T-cell (primary cell): Measurements from ENCODE around the gene WIPI1. TPM values are rescaled to one million over a fixed set of nuclear protein-coding genes. Genes with fewer than 3 reads are reported as not detected.

Experiments used
- ATAC-seq, 4 experiments: fragments of 200-7000 bp in 3 of 4; fragments of 150-1000 bp in 1 of 4; cut with Tn5 transposase; replicated peaks in 1 of 4; 1 replicate in 3 of 4; 2 replicates in 1 of 4; pipeline ENCODE4 v1.10.0; 2021; ENCODE audit warnings: moderate library complexity in 3 of 4, mild to moderate bottlenecking in 2 of 4, moderate number of reproducible peaks in 1 of 4
- CTCF ChIA-PET, 2 donors: fragments of 300-600 bp; sonication (Branson Sonifier 250); formaldehyde crosslinking; loops; one replicate each; lab custom pipeline; 2022; ENCODE audit warnings: antibody characterized with exemption in 2 of 2; lab: Charles Lee
- POLR2A ChIA-PET, 2 donors: fragments of 300-600 bp; sonication (Branson Sonifier 250); formaldehyde crosslinking; loops; one replicate each; lab custom pipeline; 2022; ENCODE audit warnings: antibody characterized with exemption in 2 of 2; lab: Charles Lee
- DNase-seq, 35 experiments: peaks; one replicate each; pipeline versions ENCODE4 v3.0.0 to v3.0.0-alpha.2; 2013 to 2023
- H3K27ac ChIP-seq: one replicate; pipeline ENCODE4 v1.5.1; 2013; ENCODE audit warnings: low read length
- H3K27me3 ChIP-seq, 2 experiments: replicated peaks in 1 of 2; 1 replicate in 1 of 2; 2 replicates in 1 of 2; pipeline versions ENCODE4 v1.6.1 to v1.7.0; 2013; ENCODE audit warnings: low read length in 1 of 2, mixed read lengths in 1 of 2; ENCODE audit not compliant: control insufficient read depth in 2 of 2, insufficient read depth in 2 of 2; ENCODE audit errors: extremely low read depth in 1 of 2
- H3K36me3 ChIP-seq, 2 donors: 1 replicate in 1 of 2; 2 replicates in 1 of 2; pipeline versions ENCODE4 v1.6.1 to v1.7.0; 2013; ENCODE audit warnings: low read length in 1 of 2; ENCODE audit not compliant: control insufficient read depth in 2 of 2, insufficient read depth in 1 of 2; ENCODE audit errors: extremely low read depth in 1 of 2
- H3K4me1 ChIP-seq, 2 experiments: 1 replicate in 1 of 2; 2 replicates in 1 of 2; pipeline versions ENCODE4 v1.6.1 to v1.7.0; 2013; ENCODE audit warnings: low read length in 2 of 2, mixed read lengths in 1 of 2; ENCODE audit not compliant: insufficient read depth in 2 of 2, control insufficient read depth in 1 of 2; ENCODE audit errors: extremely low read depth in 1 of 2
- H3K4me3 ChIP-seq, 2 donors: 1 replicate in 1 of 2; 2 replicates in 1 of 2; pipeline versions ENCODE4 v1.5.1 to v1.7.0; 2013; ENCODE audit warnings: mild to moderate bottlenecking in 2 of 2, low read length in 1 of 2, moderate library complexity in 1 of 2; ENCODE audit not compliant: control insufficient read depth in 1 of 2; ENCODE audit errors: extremely low read depth in 1 of 2
- H3K9me3 ChIP-seq: 2 replicates; pipeline ENCODE4 v1.7.0; 2013
- H3K27ac Mint-ChIP-seq, 2 donors: one replicate each; pipeline ENCODE4 v1.8.0; 2020 to 2021; ENCODE audit warnings: mild to moderate bottlenecking in 2 of 2, mixed read lengths in 2 of 2
- H3K27me3 Mint-ChIP-seq, 2 donors: one replicate each; pipeline ENCODE4 v1.8.0; 2021 to 2022; ENCODE audit warnings: mixed read lengths in 2 of 2
- H3K36me3 Mint-ChIP-seq: one replicate; pipeline ENCODE4 v1.8.0; 2021; ENCODE audit warnings: mixed read lengths
- H3K4me1 Mint-ChIP-seq, 3 donors: one replicate each; pipeline ENCODE4 v1.8.0; 2020 to 2022; ENCODE audit warnings: mixed read lengths in 3 of 3, mild to moderate bottlenecking in 1 of 3
- H3K4me3 Mint-ChIP-seq, 3 donors: one replicate each; pipeline ENCODE4 v1.8.0; 2020 to 2022; ENCODE audit warnings: mild to moderate bottlenecking in 3 of 3, mixed read lengths in 3 of 3, moderate library complexity in 3 of 3
- H3K9me3 Mint-ChIP-seq, 3 donors: one replicate each; pipeline ENCODE4 v1.8.0; 2020 to 2022; ENCODE audit warnings: mixed read lengths in 3 of 3
- WGBS: methylation state at CpG from one replicate; pipeline ENCODE4 v1.1.5; 2013; ENCODE audit warnings: missing lambda C conversion rate; ENCODE audit not compliant: insufficient coverage; 5-methylcytosine and 5-hydroxymethylcytosine counted together
- total RNA-seq, 35 experiments: library from RNA in 6 of 35; stranded (reverse) in 6 of 35; fragments of 120-200 nt in 1 of 35; gene quantifications; one replicate each; pipeline versions ENCODE4 v1.2.1 to v1.2.4 and lab custom pipeline; 2013 to 2026

Gene WIPI1
- total RNA-seq, 5 donors from 2014 or later (not counting 1 experiment from before 2014, with no cell fraction given): 5.4 to 11.8 (median 9.7) TPM

GRCh38 chr17:68428498-68429172 is 28.7 kb downstream of the WIPI1 start:
- Histone ChIP-seq H3K27me3 (no peaks in the 10 kb centered on the region), H3K27ac (no peak overlapping the region), H3K9me3 (no peaks in the 10 kb centered on the region), H3K36me3 (peaks cover 4 to 48% of the 10 kb centered on the region in 2 donors), H3K4me1 (peaks cover 0 to 10% of the 10 kb centered on the region in 2 experiments), H3K4me3 (no peak overlapping the region)
- ChIA-PET CTCF (no interaction called here), POLR2A (no interaction called here)
- no peaks in the 10 kb centered on the region for H3K9me3 Mint-ChIP-seq
- no peak overlapping the region for H3K27ac Mint-ChIP-seq
- H3K4me1 Mint-ChIP-seq: peaks cover 7 to 13% (median 8%) of the 10 kb centered on the region in 3 donors
- no peaks in the 10 kb centered on the region for H3K27me3 Mint-ChIP-seq
- ATAC-seq (no peak), DNase-seq (no peak)
- peaks cover 26% of the 10 kb centered on the region for H3K36me3 Mint-ChIP-seq
- H3K4me3 Mint-ChIP-seq: no peak overlapping the region
- 97% methylated on average over 13 of the region's 14 CpGs for WGBS

- H3K4me1 Mint-ChIP-seq: peaks cover 7 to 13% (median 10%) of the 10 kb centered on the region in 3 donors
- ChIA-PET POLR2A (interaction anchor here in 1 of 2 donors (0.7 kb wide), 1 partner anchor 247 kb away, joined by 5 read pairs; no protein-coding TSS in a partner anchor), CTCF (interaction anchor here in 1 of 2 donors (0.7 kb wide), 2 partner anchors 248 to 290 kb away, joined by 3 to 4 read pairs; no protein-coding TSS in a partner anchor)
- H3K36me3 ChIP-seq: peaks cover 4 to 46% of the 10 kb centered on the region in 2 donors
- H3K27ac Mint-ChIP-seq: no peak overlapping the region
- no peaks in the 10 kb centered on the region for H3K9me3 ChIP-seq
- H3K9me3 Mint-ChIP-seq: no peaks in the 10 kb centered on the region
- H3K27me3 Mint-ChIP-seq: no peaks in the 10 kb centered on the region
- no peak overlapping the region for H3K4me3 ChIP-seq
- no peak overlapping the region for H3K27ac ChIP-seq
- 93% methylated on average over 7 of the region's 7 CpGs for WGBS
- no peak for DNase-seq
- H3K27me3 ChIP-seq: no peaks in the 10 kb centered on the region
- H3K4me3 Mint-ChIP-seq: no peak overlapping the region
- H3K4me1 ChIP-seq: peaks cover 0 to 10% of the 10 kb centered on the region in 2 experiments
- H3K36me3 Mint-ChIP-seq: peaks cover 28% of the 10 kb centered on the region
- ATAC-seq: no peak
Observed at GRCh38 chr17:68427575-68427974, 29.7 kb downstream of the WIPI1 start.

- ChIA-PET CTCF (interaction anchor here in 1 of 2 donors (0.6 kb wide), 1 partner anchor 161 kb away, joined by 3 read pairs; no protein-coding TSS in a partner anchor), POLR2A (no interaction called here)
- Mint-ChIP-seq H3K9me3 (no peaks in the 10 kb centered on the region), H3K4me3 (no peak overlapping the region), H3K4me1 (peaks cover 0 to 2% (median under 1%) of the 10 kb centered on the region in 3 donors), H3K36me3 (peaks cover 31% of the 10 kb centered on the region), H3K27ac (peak overlapping the region in 1 of 2 donors; percentile 39), H3K27me3 (no peaks in the 10 kb centered on the region)
- Histone ChIP-seq H3K27me3 (no peaks in the 10 kb centered on the region), H3K9me3 (no peaks in the 10 kb centered on the region), H3K36me3 (peaks cover 4 to 47% of the 10 kb centered on the region in 2 donors), H3K4me3 (no peak overlapping the region), H3K27ac (no peak overlapping the region), H3K4me1 (no peaks in the 10 kb centered on the region)
- ATAC-seq (no peak), DNase-seq (no peak)
- WGBS: no CpG with 5 or more reads among the region's 12 CpGs
Observed at GRCh38 chr17:68425979-68426378, 31.3 kb downstream of the WIPI1 start.

- Histone ChIP-seq H3K27ac (no peak overlapping the region), H3K4me3 (no peak overlapping the region), H3K27me3 (no peaks in the 10 kb centered on the region), H3K9me3 (no peaks in the 10 kb centered on the region), H3K4me1 (no peaks in the 10 kb centered on the region), H3K36me3 (peaks cover 4 to 46% of the 10 kb centered on the region in 2 donors)
- no peak overlapping the region for H3K4me3 Mint-ChIP-seq
- peaks cover 0 to 2% (median 0%) of the 10 kb centered on the region in 3 donors for H3K4me1 Mint-ChIP-seq
- DNase-seq (no peak), ATAC-seq (no peak)
- no peak overlapping the region for H3K27ac Mint-ChIP-seq
- H3K9me3 Mint-ChIP-seq: no peaks in the 10 kb centered on the region
- CTCF ChIA-PET: interaction anchor here in 1 of 2 donors (0.6 to 0.7 kb wide), 2 partner anchors 164 to 201 kb away, joined by 3 to 6 read pairs; no protein-coding TSS in a partner anchor
- H3K27me3 Mint-ChIP-seq: no peaks in the 10 kb centered on the region
- WGBS: 92% methylated on average over 6 of the region's 6 CpGs
- POLR2A ChIA-PET: interaction anchor here in 1 of 2 donors (0.6 kb wide), 1 partner anchor 156 kb away, joined by 5 read pairs; no protein-coding TSS in a partner anchor
- H3K36me3 Mint-ChIP-seq: peaks cover 41% of the 10 kb centered on the region
Observed at GRCh38 chr17:68424861-68425260, 32.4 kb downstream of the WIPI1 start.

GRCh38 chr17:68424203-68424602 is 33.1 kb downstream of the WIPI1 start:
- Histone ChIP-seq H3K4me1 (no peaks in the 10 kb centered on the region), H3K9me3 (no peaks in the 10 kb centered on the region), H3K27me3 (no peaks in the 10 kb centered on the region), H3K36me3 (peaks cover 4 to 47% of the 10 kb centered on the region in 2 donors), H3K27ac (no peak overlapping the region), H3K4me3 (no peak overlapping the region)
- no peak for DNase-seq
- Mint-ChIP-seq H3K27ac (peak overlapping the region in 1 of 2 donors; percentile 52), H3K4me1 (peaks cover 0 to 2% (median 0%) of the 10 kb centered on the region in 3 donors), H3K9me3 (no peaks in the 10 kb centered on the region), H3K36me3 (peaks cover 43% of the 10 kb centered on the region), H3K4me3 (no peak overlapping the region), H3K27me3 (no peaks in the 10 kb centered on the region)
- WGBS: 97% methylated on average over 11 of the region's 12 CpGs
- CTCF ChIA-PET: interaction anchor here in 1 of 2 donors (0.6 kb wide), 2 partner anchors 13 to 201 kb away, joined by 3 to 4 read pairs; no protein-coding TSS in a partner anchor
- ATAC-seq: no peak
- POLR2A ChIA-PET: no interaction called here

GRCh38 chr17:68423251-68423650 is 34.0 kb downstream of the WIPI1 start:
- Mint-ChIP-seq H3K4me1 (peaks cover 0 to 2% (median 0%) of the 10 kb centered on the region in 3 donors), H3K27me3 (no peaks in the 10 kb centered on the region), H3K9me3 (no peaks in the 10 kb centered on the region), H3K4me3 (no peak overlapping the region), H3K36me3 (peaks cover 35% of the 10 kb centered on the region), H3K27ac (no peak overlapping the region)
- Histone ChIP-seq H3K36me3 (peaks cover 4 to 41% of the 10 kb centered on the region in 2 donors), H3K4me3 (no peak overlapping the region), H3K27ac (no peak overlapping the region), H3K27me3 (no peaks in the 10 kb centered on the region), H3K9me3 (no peaks in the 10 kb centered on the region), H3K4me1 (no peaks in the 10 kb centered on the region)
- DNase-seq (no peak), ATAC-seq (no peak)
- POLR2A ChIA-PET: interaction anchor here in 1 of 2 donors (0.5 kb wide), 1 partner anchor 63 kb away, joined by 3 read pairs; no protein-coding TSS in a partner anchor
- WGBS: 94% methylated on average over 2 of the region's 3 CpGs
- CTCF ChIA-PET: interaction anchor here in 1 of 2 donors (0.7 kb wide), 1 partner anchor 16 kb away, joined by 3 read pairs; no protein-coding TSS in a partner anchor
